ENCODE measurements around the gene PDE6G.

PDE6G gene

GRCh38 chr17:81656835-81657234 lies 493 bp upstream of the PDE6G start:
- DNase-seq, result no peak

GRCh38 chr17:81655378-81656117 lies 794 bp downstream of the PDE6G start:
- no peak for DNase-seq

GRCh38 chr17:81652906-81653771 lies 3.2 kb downstream of the PDE6G start:
- no peak for DNase-seq

- DNase-seq, result no peak
Measured at GRCh38 chr17:81651692-81652091, 4.7 kb downstream of the PDE6G start.

- no peak for DNase-seq
Measured at GRCh38 chr17:81650951-81651350, 5.4 kb downstream of the PDE6G start.

- no peak for DNase-seq
Measured at GRCh38 chr17:81648707-81649085, 7.6 kb downstream of the PDE6G start.

GRCh38 chr17:81648013-81648706 lies 8.2 kb downstream of the PDE6G start:
- DNase-seq, result no peak

- no peak for DNase-seq
Measured at GRCh38 chr17:81647640-81648012, 8.7 kb downstream of the PDE6G start.

- no peak for DNase-seq
Measured at GRCh38 chr17:81646869-81647600, 9.3 kb downstream of the PDE6G start.

GRCh38 chr17:81644976-81645952 lies 11.1 kb downstream of the PDE6G start:
- DNase-seq, result no peak

- DNase-seq, result no peak
Measured at GRCh38 chr17:81644496-81644895, 11.8 kb downstream of the PDE6G start.

GRCh38 chr17:81641825-81642489 lies 14.4 kb downstream of the PDE6G start:
- no peak for DNase-seq

GRCh38 chr17:81640011-81640410 lies 16.3 kb downstream of the PDE6G start:
- no peak for DNase-seq

- DNase-seq, result no peak
Measured at GRCh38 chr17:81638683-81639082, 17.7 kb downstream of the PDE6G start.

GRCh38 chr17:81636505-81637288 lies 19.6 kb downstream of the PDE6G start, which contains the start of the genes NPLOC4 and TSPAN10:
Gene NPLOC4 (minus strand): TSS chr17:81637112. CDS start chr17:81636930, 182 bp downstream.
Gene TSPAN10 (plus strand): TSS chr17:81637196. CDS start chr17:81642413, 5,217 bp downstream.
- peak; percentile 25 for DNase-seq

- no peak for DNase-seq
Measured at GRCh38 chr17:81635973-81636504, 20.3 kb downstream of the PDE6G start.

- DNase-seq, result no peak
Measured at GRCh38 chr17:81635431-81635830, 20.9 kb downstream of the PDE6G start.

- DNase-seq, result no peak
Measured at GRCh38 chr17:81631482-81631881, 24.9 kb downstream of the PDE6G start.

- DNase-seq, result no peak
Measured at GRCh38 chr17:81630274-81630673, 26.1 kb downstream of the PDE6G start.
